ENCODE results near the gene SLC16A12. TPM values are rescaled to one million over a fixed set of nuclear protein-coding genes. Genes with fewer than 3 reads are reported as not detected.

SLC16A12 gene
- total and polyA plus RNA-seq, 2 of the 13 experiments (the other 11 are each of a cell fraction or from before 2014, with no cell fraction given) = 0.02 TPM; not detected in 1

- Histone ChIP-seq H4K20me1 (ENCODE audit: insufficient read depth, low read length) (no peaks in the 10 kb centered on the region), H3K79me2 (ENCODE audit: insufficient read depth, low read length) (no peaks in the 10 kb centered on the region), H3K4me1 (ENCODE audit: insufficient read depth, low read length) (peaks cover 21% of the 10 kb centered on the region), H3K4me3 (replicated peaks in 1 of 3; ENCODE audit: insufficient read depth in 1 of 3, low read depth in 2 of 3, low read length in 3 of 3) (no peak overlapping the region), H3K9ac (ENCODE audit: insufficient read depth, low read depth, low read length) (no peak overlapping the region), H3K27ac (ENCODE audit: extremely low read length, insufficient read depth, low read length) (no peak overlapping the region), H3K9me3 (ENCODE audit: low read length) (no peaks in the 10 kb centered on the region), H2AFZ (ENCODE audit: low read length) (no peak overlapping the region), H3K4me2 (ENCODE audit: low read depth, low read length) (no peak overlapping the region), H3K36me3 (replicated peaks in 1 of 2; ENCODE audit: control insufficient read depth in 1 of 2, insufficient read depth in 2 of 2, low read length in 2 of 2) (0 out of 5 replicates have a peak, but pooled peaks cover 0 to 3% of the 10 kb centered on the region in 2 experiments), H3K27me3 (ENCODE audit: control insufficient read depth in 1 of 2, insufficient read depth in 2 of 2, low read length in 2 of 2) (no peaks in the 10 kb centered on the region)
- no peak for ATAC-seq
- FAIRE-seq = no peak
- 85% methylated on average over 2 of the region's 2 CpGs for WGBS (ENCODE audit: low lambda C conversion rate)
- ChIA-PET CTCF (ENCODE audit: low intra/inter-chr PET ratio, low total read pairs) (no interaction called here), POLR2A (no interaction called here)
- TF ChIP-seq GMEB1 (CRISPR knock-in tag; IDR thresholded peaks at IDR 0.05; ENCODE audit: borderline replicate concordance) (no peak), ZNF589 (CRISPR knock-in tag; conservative IDR thresholded peaks at IDR 0.05) (no peak), MYPOP (CRISPR knock-in tag; IDR thresholded peaks at IDR 0.05) (no peak), PAWR (CRISPR knock-in tag; IDR thresholded peaks at IDR 0.05; ENCODE audit: borderline replicate concordance) (no peak), ZHX1 (CRISPR knock-in tag; IDR thresholded peaks at IDR 0.05; ENCODE audit: low read depth) (no peak), ZNF558 (CRISPR knock-in tag; IDR thresholded peaks at IDR 0.05; ENCODE audit: borderline replicate concordance) (no peak), ZNF234 (CRISPR knock-in tag; conservative IDR thresholded peaks at IDR 0.05) (no peak), BATF2 (CRISPR knock-in tag; IDR thresholded peaks at IDR 0.05) (no peak)
- intact Hi-C loops (cut with micrococcal nuclease; ENCODE audit: unreplicated experiment) (no loop called here), in situ Hi-C loops (cut with HindIII; ENCODE audit: extremely low pct_ligation_motif_present, low pct_unique_long_range_greater_than_20kb) (no loop called here)
- no peak for DNase-seq (ENCODE audit: low spot score)
- BruUV-seq (replicated peaks) = no TSS peak
These were observed 132.4 kb downstream of the SLC16A12 start for GRCh38 chr10:89403043-89403442.
